Adrenal gland (tissue), 5 donors: ENCODE measurements around the gene MYOT.
A peak's percentile ranks its signal among the peaks of the same experiment; 100 is the strongest.

ENCODE experiments used
- POLR2A ChIP-seq, 2 donors: fragments of 450-650 bp; IDR thresholded peaks; one replicate each; pipeline ENCODE4 v1.6.1; 2017; ENCODE audit warnings: antibody characterized with exemption in 2 of 2, mild to moderate bottlenecking in 2 of 2, moderate library complexity in 1 of 2
- TF ChIP-seq, protein P1 (sequence below), 6 experiments: fragments of 450-650 bp in 4 of 6; fragments of 200-600 bp in 2 of 6; sonication (generic) in 1 of 6; IDR thresholded peaks; 1 replicate in 5 of 6; 2 replicates in 1 of 6; pipeline versions ENCODE4 v1.5.1 to v1.8.0; 2016 to 2021; ENCODE audit warnings: antibody characterized with exemption in 6 of 6, mild to moderate bottlenecking in 2 of 6, moderate library complexity in 1 of 6
- donor health status: DM: no; HTN: no; CAD: no.

DNA sequence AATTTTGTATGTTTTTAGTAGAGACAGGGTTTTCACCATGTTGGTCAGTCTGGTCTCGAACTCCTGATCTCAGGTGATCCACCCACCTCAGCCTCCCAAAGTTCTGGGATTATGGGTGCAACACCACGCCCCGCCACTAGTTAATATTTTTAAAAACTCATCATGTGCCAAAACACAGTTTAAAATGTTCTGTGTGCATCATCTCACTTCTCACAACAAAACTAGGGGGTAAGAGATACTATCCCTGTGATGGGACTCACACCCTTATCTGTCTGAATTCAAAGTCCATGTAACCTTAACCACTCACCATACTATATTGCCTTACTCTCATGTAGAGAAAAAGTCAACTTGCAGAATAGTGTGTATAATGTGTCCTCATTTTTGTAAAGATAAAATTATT lies 24.2 kb downstream of the MYOT start:
- TF ChIP-seq, protein P1, sequence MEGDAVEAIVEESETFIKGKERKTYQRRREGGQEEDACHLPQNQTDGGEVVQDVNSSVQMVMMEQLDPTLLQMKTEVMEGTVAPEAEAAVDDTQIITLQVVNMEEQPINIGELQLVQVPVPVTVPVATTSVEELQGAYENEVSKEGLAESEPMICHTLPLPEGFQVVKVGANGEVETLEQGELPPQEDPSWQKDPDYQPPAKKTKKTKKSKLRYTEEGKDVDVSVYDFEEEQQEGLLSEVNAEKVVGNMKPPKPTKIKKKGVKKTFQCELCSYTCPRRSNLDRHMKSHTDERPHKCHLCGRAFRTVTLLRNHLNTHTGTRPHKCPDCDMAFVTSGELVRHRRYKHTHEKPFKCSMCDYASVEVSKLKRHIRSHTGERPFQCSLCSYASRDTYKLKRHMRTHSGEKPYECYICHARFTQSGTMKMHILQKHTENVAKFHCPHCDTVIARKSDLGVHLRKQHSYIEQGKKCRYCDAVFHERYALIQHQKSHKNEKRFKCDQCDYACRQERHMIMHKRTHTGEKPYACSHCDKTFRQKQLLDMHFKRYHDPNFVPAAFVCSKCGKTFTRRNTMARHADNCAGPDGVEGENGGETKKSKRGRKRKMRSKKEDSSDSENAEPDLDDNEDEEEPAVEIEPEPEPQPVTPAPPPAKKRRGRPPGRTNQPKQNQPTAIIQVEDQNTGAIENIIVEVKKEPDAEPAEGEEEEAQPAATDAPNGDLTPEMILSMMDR (IDR thresholded peaks at IDR 0.05) = peak in 3 of 6 experiments; percentile 9 to 27 (median 11)
- no peak for TF ChIP-seq POLR2A (IDR thresholded peaks at IDR 0.05)
